ENCODE measurements around the gene EYA2. TPM values are rescaled to one million over a fixed set of nuclear protein-coding genes. Genes with fewer than 3 reads are reported as not detected.

The EYA2 gene
- total RNA-seq, 2 donors from 2014 or later, result 0.22 TPM; not detected in 1

- H3K9me3 ChIP-seq (ENCODE audit: control insufficient read depth, low read length, poor library complexity, severe bottlenecking), result no peaks in the 10 kb centered on the region
- ATAC-seq (no peak), DNase-seq (no peak)
- no peak overlapping the region for H3K27ac Mint-ChIP-seq
- H3K27me3 Mint-ChIP-seq, result peaks cover 12% of the 10 kb centered on the region
- H3K4me1 Mint-ChIP-seq, result no peaks in the 10 kb centered on the region
- peaks cover 3% of the 10 kb centered on the region for H3K36me3 Mint-ChIP-seq (ENCODE audit: low read depth)
- no peak overlapping the region for H3K4me3 Mint-ChIP-seq
Measured at GRCh38 chr20:46939031-46939965, 44.7 kb downstream of the EYA2 start.

GRCh38 chr20:46940616-46941015, 46.0 kb downstream of the EYA2 start:
- H3K9me3 ChIP-seq (ENCODE audit: control insufficient read depth, low read length, poor library complexity, severe bottlenecking), result no peaks in the 10 kb centered on the region
- Mint-ChIP-seq H3K27ac (no peak overlapping the region), H3K36me3 (ENCODE audit: low read depth) (no peaks in the 10 kb centered on the region), H3K4me1 (no peaks in the 10 kb centered on the region), H3K27me3 (peaks cover 1% of the 10 kb centered on the region), H3K4me3 (no peak overlapping the region)
- ATAC-seq, result no peak
- no peak for DNase-seq

- Mint-ChIP-seq H3K4me3 (no peak overlapping the region), H3K36me3 (ENCODE audit: low read depth) (no peaks in the 10 kb centered on the region), H3K27me3 (peaks cover 4% of the 10 kb centered on the region), H3K4me1 (no peaks in the 10 kb centered on the region), H3K27ac (no peak overlapping the region)
- ATAC-seq (no peak), DNase-seq (no peak)
- no peaks in the 10 kb centered on the region for H3K9me3 ChIP-seq (ENCODE audit: control insufficient read depth, low read length, poor library complexity, severe bottlenecking)
Measured at GRCh38 chr20:46941404-46941803, 46.8 kb downstream of the EYA2 start.

- no peak for ATAC-seq
- peaks cover 9% of the 10 kb centered on the region for H3K27me3 Mint-ChIP-seq
- no peak for DNase-seq
- no peak overlapping the region for H3K27ac Mint-ChIP-seq
- no peak overlapping the region for H3K4me3 Mint-ChIP-seq
- H3K4me1 Mint-ChIP-seq, result no peaks in the 10 kb centered on the region
- H3K9me3 ChIP-seq (ENCODE audit: control insufficient read depth, low read length, poor library complexity, severe bottlenecking), result no peaks in the 10 kb centered on the region
- no peaks in the 10 kb centered on the region for H3K36me3 Mint-ChIP-seq (ENCODE audit: low read depth)
Measured at GRCh38 chr20:46943861-46944591, 49.4 kb downstream of the EYA2 start.

GRCh38 chr20:46945465-46945864, 50.8 kb downstream of the EYA2 start:
- Mint-ChIP-seq H3K36me3 (ENCODE audit: low read depth) (no peaks in the 10 kb centered on the region), H3K4me1 (no peaks in the 10 kb centered on the region), H3K27ac (no peak overlapping the region), H3K4me3 (no peak overlapping the region), H3K27me3 (peaks cover 17% of the 10 kb centered on the region)
- no peaks in the 10 kb centered on the region for H3K9me3 ChIP-seq (ENCODE audit: control insufficient read depth, low read length, poor library complexity, severe bottlenecking)
- DNase-seq (no peak), ATAC-seq (no peak)

- Mint-ChIP-seq H3K27me3 (peaks cover 17% of the 10 kb centered on the region), H3K4me3 (no peak overlapping the region), H3K36me3 (ENCODE audit: low read depth) (no peaks in the 10 kb centered on the region)
Measured at GRCh38 chr20:46946181-46946624, 51.6 kb downstream of the EYA2 start.

GRCh38 chr20:46946796-46947195, 52.2 kb downstream of the EYA2 start:
- H3K4me1 Mint-ChIP-seq, result no peaks in the 10 kb centered on the region
- peaks cover 20% of the 10 kb centered on the region for H3K27me3 Mint-ChIP-seq
- no peak overlapping the region for H3K4me3 Mint-ChIP-seq
- no peak for ATAC-seq
- H3K27ac Mint-ChIP-seq, result no peak overlapping the region
- DNase-seq, result no peak
- H3K36me3 Mint-ChIP-seq (ENCODE audit: low read depth), result no peaks in the 10 kb centered on the region
- no peaks in the 10 kb centered on the region for H3K9me3 ChIP-seq (ENCODE audit: control insufficient read depth, low read length, poor library complexity, severe bottlenecking)

More at GRCh38 chr20:46946181-46946624, 51.6 kb downstream of the EYA2 start:
- H3K4me1 Mint-ChIP-seq, result no peaks in the 10 kb centered on the region
- H3K9me3 ChIP-seq (ENCODE audit: control insufficient read depth, low read length, poor library complexity, severe bottlenecking), result no peaks in the 10 kb centered on the region
- no peak overlapping the region for H3K27ac Mint-ChIP-seq
- DNase-seq, result no peak
- ATAC-seq, result no peak

GRCh38 chr20:46948081-46948480, 53.4 kb downstream of the EYA2 start:
- H3K4me3 Mint-ChIP-seq, result no peak overlapping the region
- ATAC-seq (no peak), DNase-seq (no peak)
- H3K4me1 Mint-ChIP-seq, result no peaks in the 10 kb centered on the region
- peaks cover 2% of the 10 kb centered on the region for H3K36me3 Mint-ChIP-seq (ENCODE audit: low read depth)
- peaks cover 29% of the 10 kb centered on the region for H3K27me3 Mint-ChIP-seq
- no peak overlapping the region for H3K27ac Mint-ChIP-seq
- H3K9me3 ChIP-seq (ENCODE audit: control insufficient read depth, low read length, poor library complexity, severe bottlenecking), result no peaks in the 10 kb centered on the region

GRCh38 chr20:46951405-46951804, 56.8 kb downstream of the EYA2 start:
- no peak overlapping the region for H3K4me3 Mint-ChIP-seq
- no peak for ATAC-seq
- peaks cover 31% of the 10 kb centered on the region for H3K27me3 Mint-ChIP-seq
- no peaks in the 10 kb centered on the region for H3K9me3 ChIP-seq (ENCODE audit: control insufficient read depth, low read length, poor library complexity, severe bottlenecking)
- H3K4me1 Mint-ChIP-seq, result peaks cover 2% of the 10 kb centered on the region
- no peak for DNase-seq
- no peak overlapping the region for H3K27ac Mint-ChIP-seq
- peaks cover 2% of the 10 kb centered on the region for H3K36me3 Mint-ChIP-seq (ENCODE audit: low read depth)

- H3K27me3 Mint-ChIP-seq, result peaks cover 28% of the 10 kb centered on the region
- no peak for DNase-seq
- H3K27ac Mint-ChIP-seq, result no peak overlapping the region
Measured at GRCh38 chr20:46951840-46952497, 57.3 kb downstream of the EYA2 start.

GRCh38 chr20:46953596-46953995, 59.0 kb downstream of the EYA2 start:
- DNase-seq (no peak), ATAC-seq (no peak)
- no peak overlapping the region for H3K4me3 Mint-ChIP-seq
- peaks cover 26% of the 10 kb centered on the region for H3K27me3 Mint-ChIP-seq
- H3K27ac Mint-ChIP-seq, result no peak overlapping the region
- peaks cover 2% of the 10 kb centered on the region for H3K36me3 Mint-ChIP-seq (ENCODE audit: low read depth)
- H3K4me1 Mint-ChIP-seq, result peaks cover 2% of the 10 kb centered on the region
- no peaks in the 10 kb centered on the region for H3K9me3 ChIP-seq (ENCODE audit: control insufficient read depth, low read length, poor library complexity, severe bottlenecking)

More at GRCh38 chr20:46951840-46952497, 57.3 kb downstream of the EYA2 start:
- peaks cover 2% of the 10 kb centered on the region for H3K36me3 Mint-ChIP-seq (ENCODE audit: low read depth)
- H3K4me3 Mint-ChIP-seq, result no peak overlapping the region
- H3K9me3 ChIP-seq (ENCODE audit: control insufficient read depth, low read length, poor library complexity, severe bottlenecking), result no peaks in the 10 kb centered on the region
- H3K4me1 Mint-ChIP-seq, result peaks cover 2% of the 10 kb centered on the region
- no peak for ATAC-seq

- H3K27me3 Mint-ChIP-seq, result peaks cover 27% of the 10 kb centered on the region
- no peak overlapping the region for H3K27ac Mint-ChIP-seq
- no peak overlapping the region for H3K4me3 Mint-ChIP-seq
- DNase-seq (no peak), ATAC-seq (no peak)
- H3K36me3 Mint-ChIP-seq (ENCODE audit: low read depth), result peaks cover 2% of the 10 kb centered on the region
- H3K4me1 Mint-ChIP-seq, result peaks cover 2% of the 10 kb centered on the region
- H3K9me3 ChIP-seq (ENCODE audit: control insufficient read depth, low read length, poor library complexity, severe bottlenecking), result no peaks in the 10 kb centered on the region
Measured at GRCh38 chr20:46954490-46955038, 59.9 kb downstream of the EYA2 start.

Measured in T-helper 17 cell (primary cell).